GM19043 (cell line): ENCODE results near the gene HABP2.

Experiments
- ATAC-seq: cut with Tn5 transposase; IDR thresholded peaks from one replicate; pipeline ENCODE4 v1.9.1; 2021; ENCODE audit warnings: low read depth; ENCODE audit not compliant: unreplicated experiment

The HABP2 gene

DNA sequence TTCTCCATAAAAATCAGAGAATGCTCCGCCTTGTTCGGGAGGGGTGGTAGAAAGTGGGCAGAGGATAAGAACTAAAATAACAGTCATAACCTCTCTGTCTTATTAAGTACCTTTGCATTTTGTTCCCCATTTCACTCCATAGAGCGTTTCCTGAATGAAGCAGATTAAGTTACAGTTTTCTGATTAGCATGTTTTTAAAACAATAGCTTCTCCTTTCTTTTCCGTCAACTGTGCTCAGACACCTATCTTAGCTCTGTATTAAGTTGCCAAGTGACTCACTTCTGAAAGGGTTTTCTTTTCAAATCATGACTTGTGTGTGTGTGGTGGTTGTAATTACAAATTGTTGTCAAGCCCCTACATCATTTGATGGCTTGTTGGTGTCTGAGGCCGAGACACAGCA is 1.4 kb downstream of the HABP2 start:
- no peak for ATAC-seq

DNA sequence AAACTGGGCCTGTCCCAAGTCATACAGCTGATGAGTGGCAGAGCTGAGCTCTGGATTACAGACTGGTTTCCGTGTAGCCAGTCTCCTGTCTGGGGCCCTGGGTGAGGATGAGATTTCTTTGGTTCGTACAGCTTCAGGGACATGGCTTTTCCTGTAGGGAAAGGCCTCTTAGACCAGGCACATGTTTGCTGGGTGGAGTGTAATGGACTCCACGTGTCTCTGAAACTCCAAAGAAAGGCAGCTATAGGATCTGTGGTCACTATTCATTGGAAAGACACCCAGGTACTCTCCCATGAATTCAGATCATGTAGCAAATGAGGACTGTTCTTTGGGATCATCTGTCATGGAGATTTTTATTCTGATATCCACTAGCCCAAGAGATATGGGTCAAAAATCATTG is 2.4 kb downstream of the HABP2 start:
- no peak for ATAC-seq

DNA sequence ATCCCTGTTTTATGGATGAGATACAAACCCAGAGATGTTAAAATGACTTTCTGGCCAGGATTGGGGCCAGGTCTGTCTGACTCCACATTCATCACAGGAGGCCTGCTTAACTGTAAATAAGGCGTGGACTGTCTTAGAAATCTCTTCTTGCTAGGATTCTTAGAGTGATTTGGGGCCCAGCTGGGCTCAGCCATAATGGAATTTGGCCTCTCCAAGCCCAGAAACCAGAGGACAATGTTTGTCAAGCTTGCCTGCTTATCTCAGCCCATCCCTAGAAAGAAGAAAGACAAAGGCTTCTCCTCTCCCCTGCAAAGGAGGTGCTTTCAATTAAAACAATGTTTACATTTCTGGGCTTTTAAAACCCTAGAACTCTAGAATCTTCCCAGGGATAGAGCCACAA is 2.9 kb downstream of the HABP2 start:
- no peak for ATAC-seq

DNA sequence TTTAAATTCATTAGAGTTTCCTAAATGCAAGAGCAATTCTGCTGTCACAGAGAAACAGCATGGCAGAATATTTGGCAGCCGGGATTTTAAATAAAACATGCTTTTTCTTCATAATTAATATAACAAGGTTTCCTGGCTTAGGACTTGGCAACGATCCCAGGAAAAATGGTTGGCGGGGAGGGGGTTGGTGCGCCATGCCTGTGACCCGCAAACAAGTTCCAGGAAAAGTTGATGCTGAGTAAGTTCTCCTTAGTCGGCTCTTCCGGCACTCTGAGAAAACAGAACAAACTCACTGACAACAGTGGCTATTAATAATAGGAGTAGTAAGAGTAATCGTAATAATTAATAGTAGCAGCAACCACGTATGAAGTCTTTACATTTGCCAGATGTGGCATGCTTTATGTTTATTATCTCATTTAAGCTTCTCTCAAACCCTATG is 4.6 kb downstream of the HABP2 start:
- ATAC-seq, result no peak

DNA sequence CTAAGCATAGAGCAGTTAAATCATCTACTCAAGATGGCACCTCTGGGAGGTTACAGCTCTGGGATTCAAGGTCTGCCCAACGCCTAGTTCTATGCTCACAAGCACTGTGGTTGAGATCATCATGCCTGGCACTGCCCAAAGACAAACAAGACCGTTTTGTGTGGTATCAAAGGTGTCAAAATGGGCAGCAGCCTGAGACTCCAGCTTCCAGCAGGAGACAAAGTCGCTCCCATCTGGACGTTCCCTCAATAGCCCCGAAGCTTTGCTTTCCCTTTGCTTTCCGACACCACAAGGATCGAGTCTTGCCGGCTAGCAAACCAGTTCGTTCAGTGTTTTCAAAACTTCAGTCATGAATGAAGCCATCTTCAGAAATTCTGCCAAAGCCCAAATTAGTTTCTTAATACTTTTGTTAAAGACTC is 5.1 kb downstream of the HABP2 start:
- no peak for ATAC-seq

DNA sequence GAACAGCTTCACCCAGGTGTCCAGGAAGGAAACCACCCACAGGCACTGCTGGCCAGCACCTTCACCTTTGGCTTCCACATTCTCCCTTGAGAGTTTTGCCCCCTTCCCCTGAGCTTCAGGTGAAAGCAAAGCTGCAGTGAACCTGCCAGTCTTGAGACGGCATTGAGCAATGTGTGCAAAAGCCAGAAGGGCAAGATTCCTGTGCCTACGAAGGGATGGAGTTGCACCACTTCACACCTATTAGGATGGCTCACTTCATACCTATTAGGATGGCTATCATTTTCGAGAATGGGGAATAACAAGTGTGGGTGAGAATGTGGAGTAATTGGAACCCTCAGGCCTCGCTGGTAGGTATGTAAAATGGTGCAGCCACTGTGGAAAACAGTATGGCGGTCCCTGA is 7.2 kb downstream of the HABP2 start:
- ATAC-seq, result no peak

DNA sequence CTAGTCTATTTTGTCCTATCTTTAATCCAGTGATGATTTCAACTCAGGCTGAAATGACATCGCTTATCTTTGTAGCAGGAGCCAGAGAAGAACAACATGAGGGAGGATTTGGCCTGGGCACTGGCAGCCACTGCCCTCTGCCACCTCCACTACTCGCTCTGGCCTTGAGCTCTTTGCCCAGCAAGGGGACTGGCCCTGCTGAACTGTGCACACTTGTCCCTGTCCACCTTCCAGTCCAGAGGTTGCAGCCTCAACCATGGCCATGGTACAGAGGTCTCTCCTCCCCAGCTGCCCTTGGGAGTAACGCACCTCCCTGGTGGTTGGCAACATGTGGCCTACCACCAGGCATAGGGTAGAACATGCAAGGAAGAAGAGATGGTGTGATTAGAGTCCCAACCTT is 8.4 kb downstream of the HABP2 start:
- ATAC-seq, result no peak

DNA sequence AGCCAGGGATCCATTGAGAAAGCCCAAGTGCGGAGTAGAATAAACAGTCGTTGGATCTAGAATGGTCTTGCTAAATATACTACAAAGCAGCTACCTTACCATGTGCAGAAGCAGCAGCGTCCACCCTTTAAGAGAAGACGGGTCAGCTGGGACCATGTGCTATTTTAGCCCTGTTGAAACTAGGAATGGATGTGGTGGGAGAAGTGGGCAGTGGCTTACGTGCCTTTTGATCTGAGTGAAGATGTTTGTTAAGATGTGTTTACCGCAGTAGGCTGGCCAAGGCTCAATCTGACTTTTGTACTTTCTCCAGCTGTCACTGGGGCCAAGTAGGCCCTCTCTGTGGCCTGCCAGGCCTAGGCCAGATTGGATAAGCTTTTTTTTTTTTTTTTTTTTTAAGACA is 9.2 kb downstream of the HABP2 start:
- no peak for ATAC-seq

DNA sequence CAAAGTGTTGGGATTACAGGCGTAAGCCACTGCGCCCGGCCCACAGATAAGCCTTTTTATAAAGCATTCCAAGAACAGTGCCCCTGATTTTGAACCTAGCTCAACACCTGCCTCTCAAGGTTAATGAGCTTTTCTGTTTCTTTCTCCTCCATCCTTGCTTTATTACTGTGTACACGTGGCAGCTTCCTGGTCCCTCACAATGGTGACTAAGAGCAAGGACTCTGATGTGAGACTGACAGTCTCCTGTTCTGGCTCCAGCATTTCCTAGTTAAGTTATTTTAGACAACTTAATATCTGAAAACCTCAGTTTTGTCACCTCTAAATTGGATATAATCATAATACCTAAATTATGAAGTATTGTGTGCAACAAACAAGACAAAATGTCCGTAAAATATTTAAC is 9.9 kb downstream of the HABP2 start:
- no peak for ATAC-seq

DNA sequence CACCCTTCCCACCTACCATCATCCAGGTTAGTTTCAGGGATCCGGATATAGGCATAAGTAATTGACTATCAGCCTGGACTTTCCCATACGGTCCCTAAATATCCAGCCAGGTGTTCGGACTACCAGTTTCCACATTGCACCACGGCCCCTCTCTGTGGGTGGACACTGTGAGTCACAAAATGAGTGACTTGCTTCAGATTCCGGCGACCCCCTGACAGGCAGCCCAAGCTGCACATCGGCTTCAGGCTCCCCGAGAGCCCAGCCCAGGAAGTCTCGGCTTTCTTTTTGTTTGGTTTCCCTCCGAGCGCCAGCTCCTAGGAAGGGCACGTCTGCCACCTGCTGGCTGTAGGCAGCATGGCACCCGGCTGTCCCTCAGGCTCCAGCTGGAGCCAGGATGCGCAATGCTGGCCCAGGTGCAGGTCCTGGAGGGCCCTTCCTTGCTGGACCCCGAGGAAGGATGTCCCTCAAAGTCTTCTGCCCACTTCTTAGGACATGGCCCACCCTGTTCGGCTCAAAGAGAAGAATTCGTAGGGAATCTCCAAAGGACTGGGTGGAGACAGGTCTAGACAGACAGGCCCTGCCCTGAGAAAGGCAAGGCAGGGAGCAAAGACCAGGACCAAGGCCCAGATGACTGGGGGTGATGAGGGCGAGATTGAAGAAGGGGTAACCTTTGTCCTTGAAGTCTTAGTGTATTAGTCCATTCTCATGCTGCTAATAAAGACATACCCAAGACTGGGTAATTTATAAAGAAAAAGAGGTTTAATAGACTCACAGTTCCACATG is 10.6 kb downstream of the HABP2 start:
- ATAC-seq, result peak; percentile 99

DNA sequence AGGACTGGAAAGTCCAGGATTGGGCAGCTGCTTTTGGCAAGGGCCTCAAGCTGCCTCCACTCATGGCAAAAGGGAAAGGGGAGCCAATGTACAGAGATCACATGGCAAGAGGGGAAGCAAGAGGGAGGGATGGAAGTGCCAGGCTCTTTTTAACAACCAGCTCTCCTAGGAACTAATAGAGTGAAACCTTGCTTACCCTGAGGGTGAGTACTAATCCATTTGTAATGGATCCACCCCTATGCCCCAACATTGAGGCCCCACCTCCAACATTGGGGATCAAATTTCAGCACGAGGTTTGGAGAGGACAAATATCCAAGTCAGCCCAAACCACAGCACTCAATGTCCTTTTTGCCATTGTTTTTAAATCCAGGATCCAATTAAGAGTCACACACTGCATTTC is 12.5 kb downstream of the HABP2 start:
- ATAC-seq, result no peak

DNA sequence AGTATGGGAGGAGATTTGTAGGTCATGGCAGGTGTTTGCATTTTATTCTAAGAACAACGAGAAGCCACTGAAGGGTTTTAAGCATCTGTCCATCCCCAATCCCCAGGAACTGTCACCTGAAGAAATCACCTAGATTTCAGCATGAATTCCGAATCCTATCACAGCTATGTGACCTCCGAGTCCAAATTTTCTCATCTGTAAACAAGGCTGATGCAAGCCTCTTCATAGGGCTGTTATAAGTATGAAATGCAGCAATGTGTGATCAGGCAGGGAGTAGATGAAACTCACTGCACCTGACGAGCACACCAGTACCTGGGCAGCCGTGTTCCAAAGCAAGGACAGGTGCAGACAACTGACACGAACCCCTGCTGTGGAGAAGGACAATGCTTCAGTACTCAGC is 14.0 kb downstream of the HABP2 start:
- ATAC-seq, result no peak

DNA sequence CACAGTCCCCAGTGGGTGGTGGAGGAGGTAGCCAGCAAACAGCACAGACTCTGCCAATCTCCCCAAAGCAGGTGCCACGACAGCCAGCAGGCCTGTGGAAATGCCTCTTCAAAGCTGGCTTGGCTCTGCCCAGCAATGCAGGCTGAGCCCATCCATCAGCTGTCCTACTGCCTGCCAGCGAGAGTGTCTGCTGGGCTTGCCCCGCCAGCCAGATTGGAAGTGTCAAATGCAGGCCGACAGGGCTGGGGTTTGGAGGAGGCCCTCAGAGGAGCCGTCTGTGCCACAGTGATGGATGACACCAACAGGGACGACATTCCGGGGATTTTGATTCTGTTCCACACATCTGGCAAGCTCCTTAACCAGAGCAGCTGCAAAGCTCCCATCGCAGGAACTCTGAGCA is 16.7 kb downstream of the HABP2 start:
- no peak for ATAC-seq

DNA sequence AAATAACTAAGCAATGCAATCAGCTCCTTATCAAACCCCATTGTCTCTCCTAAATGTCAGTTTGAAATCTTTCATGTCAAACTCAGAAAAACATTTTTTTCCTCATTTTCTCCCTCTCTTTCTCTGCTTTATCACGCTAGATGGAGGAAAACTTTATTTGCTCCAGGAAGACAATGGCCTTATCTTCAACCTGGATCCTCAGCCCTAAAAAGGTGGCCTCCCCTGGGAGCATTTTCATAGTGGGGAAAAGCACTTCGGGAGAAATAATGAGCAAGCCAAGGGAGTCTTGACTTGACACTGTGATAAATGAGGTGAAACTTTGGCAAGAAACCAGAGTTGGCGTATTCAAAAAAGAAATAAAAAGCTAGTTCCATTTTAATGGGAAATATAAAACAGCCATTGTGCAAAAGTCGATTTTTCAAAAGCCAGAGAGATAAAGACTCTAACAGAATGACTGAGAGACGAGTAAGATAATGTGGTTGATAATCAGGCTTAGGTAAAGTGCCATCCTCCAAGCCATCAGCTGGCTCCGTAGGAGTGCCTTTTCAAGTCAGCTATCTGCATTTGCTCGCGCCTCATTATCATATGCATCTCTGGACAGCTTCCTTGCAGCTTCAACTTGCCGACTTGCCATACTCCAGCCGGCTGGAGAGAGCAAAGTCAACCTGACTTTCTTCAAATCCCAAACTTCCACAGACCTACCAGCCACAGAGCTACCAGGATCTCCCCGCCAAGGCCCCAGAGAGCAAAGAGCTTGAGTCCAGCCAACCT is 19.9 kb downstream of the HABP2 start:
- no peak for ATAC-seq

DNA sequence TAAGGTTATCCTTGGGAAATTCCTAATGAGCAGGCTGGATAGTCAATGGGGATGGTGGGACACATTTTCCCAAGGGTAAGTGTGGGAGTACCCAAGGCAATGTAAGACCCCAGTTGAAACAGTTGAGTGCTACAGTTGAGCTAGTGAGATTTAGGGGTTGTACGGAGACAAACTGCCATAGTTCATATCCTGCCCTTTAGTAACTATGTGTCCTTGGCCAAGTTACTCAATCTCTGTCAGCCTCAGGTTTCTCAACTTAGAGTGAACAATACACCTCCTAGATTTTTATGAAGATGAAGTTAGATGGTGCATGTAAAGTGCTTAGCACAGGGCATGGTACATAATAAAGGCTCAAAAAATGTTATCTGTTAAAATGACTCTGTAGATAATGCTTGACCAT is 20.5 kb downstream of the HABP2 start:
- no peak for ATAC-seq

DNA sequence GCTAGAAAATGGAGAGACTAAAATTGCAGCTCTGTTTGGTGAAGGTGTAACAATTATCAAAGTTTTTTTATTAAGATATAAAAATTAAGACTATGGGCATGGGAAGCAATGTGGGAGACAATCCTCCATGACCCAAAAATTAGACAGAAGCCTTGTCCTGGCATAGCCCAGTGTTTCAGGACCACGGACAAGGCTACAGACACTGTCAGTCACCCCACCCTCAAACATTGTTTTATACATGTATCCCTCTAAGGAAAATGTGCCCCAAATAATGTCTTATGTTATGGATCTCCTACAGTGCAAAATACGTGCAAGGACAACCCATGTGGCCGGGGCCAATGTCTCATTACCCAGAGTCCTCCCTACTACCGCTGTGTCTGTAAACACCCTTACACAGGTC is 24.0 kb downstream of the HABP2 start:
- no peak for ATAC-seq

DNA sequence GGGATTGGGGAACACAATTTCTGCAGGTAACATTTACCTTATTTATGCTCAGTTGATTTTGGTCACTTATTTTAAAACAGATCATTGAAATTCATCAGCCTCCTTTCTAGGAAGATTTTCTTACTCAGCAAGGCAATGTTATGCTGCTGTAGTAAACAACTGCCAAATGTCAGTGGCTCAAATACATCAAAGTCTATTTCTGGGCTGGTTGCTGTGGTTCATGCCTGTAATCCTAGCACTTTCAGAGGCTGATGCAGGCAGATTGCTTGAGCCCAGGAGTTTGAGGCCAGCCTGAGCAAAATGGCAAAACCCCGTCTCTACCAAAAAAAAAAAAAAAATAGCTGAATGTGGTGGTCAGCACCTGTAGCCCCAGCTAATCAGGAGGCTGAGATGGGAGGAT is 25.9 kb downstream of the HABP2 start:
- no peak for ATAC-seq

DNA sequence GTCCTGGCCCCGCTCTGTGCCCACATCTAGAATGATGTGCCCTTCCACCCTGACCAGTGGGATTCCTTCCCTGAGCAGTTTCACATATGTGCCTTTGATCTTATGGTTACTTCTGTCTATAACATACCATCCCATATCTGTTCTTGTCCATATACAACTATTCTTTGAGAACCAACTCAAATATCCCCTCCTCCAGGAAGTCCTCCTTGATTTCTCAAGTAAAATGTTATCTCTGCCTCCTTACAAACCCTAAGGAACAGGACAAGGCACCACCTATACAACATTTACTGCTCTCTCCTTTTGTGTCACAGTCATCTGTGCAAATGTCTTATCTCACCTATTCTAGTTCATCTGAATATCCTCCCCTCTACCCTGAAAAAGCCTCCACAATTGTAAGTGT is 28.2 kb downstream of the HABP2 start:
- no peak for ATAC-seq

DNA sequence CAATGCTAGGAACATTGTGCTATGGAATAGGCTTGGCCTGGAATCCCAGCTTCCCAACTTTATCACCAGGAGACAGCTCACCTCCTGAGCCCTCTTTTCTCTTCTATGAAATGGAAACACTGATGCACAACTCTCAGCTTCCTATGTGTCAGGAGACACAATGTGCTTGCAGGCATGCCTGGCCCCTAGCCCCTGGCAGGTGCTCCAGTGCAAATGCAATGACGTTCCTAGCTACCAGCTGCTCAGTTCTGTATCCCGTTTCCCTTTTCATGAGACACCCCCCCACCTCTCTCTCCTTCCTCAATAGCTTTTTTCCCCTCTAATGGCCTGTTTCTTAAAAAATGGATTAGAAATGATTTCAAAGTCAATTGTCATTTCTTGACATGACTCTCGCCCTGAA is 30.7 kb downstream of the HABP2 start:
- no peak for ATAC-seq

DNA sequence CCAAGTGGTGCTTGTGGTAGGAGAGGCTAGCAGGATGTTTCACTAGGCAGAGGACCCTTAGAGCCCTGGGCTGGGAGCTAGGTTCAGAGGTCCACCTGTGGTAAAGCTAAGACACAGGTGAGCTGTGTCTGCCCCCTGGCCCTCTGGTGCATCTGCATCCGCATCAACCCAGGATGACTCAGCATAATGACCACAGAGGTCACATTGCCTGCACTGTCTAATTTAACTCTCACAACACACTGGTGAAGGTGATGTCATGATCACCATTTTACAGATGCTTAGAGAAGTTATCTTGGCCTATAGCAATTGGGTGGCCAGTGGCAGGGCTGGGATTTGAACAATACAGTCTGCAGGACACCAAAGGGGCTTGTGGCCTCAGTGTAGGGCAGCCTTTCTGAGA is 33.1 kb downstream of the HABP2 start:
- ATAC-seq, result no peak

DNA sequence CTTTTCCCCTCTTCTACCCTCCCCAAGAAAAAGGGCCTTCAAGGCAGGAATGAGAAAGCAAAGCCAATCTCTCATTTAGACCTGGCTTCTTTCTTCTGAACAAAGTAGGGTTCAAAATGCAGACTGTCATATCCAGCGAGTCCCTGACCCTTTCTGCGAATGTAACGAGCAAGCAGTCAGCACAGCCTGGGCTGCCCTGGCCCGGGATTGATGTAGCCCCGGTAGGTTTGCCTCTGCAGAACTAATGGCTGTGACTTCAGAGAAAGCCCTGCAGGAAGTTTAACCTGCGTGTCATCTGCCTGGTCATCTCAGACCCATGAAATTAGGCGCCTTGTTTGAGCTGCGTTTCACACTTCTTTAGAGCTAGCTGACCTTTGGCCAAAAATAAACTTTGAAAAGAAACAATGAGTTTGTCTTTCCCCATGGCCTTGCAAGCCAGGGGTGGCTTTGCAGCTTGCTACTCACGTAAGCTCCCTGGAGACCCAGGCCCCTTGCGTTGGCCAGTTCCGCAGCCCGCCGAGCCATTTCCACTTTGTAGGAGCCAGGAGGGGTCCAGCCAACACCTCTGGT is 36.4 kb downstream of the HABP2 start:
- no peak for ATAC-seq

DNA sequence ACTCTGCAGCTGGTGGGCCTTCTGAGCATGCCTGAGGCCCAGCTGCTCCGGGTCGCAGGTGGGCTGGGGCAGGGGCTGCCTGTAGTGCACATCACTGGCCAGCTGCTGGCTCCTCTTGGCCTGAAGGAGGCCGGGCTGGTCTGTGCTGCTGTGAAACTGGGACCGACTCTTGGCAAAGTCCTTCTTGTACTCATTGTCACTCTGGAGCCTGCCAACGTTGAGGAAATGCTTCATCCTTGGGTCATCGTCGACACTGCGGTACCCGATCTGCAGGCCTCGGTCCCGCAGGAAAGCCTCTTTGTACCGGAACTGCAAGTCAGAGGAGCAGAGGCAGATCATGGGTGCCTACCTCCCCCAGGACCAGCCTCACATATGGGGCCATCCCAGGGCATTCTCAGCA is 37.7 kb downstream of the HABP2 start:
- no peak for ATAC-seq
